DND-41 (cell line): ENCODE data around the gene ELAVL1.

Experiments
- CTCF ChIP-seq: IDR thresholded peaks from 2 replicates; pipeline ENCODE4 v1.5.1; 2012; ENCODE audit warnings: borderline replicate concordance, low read length, moderate library complexity, mild to moderate bottlenecking; ENCODE audit not compliant: poor library complexity, severe bottlenecking; ENCODE audit errors: extremely low read depth
- EZH2 ChIP-seq: IDR thresholded peaks from 3 replicates; pipeline ENCODE4 v1.6.1; 2012; ENCODE audit warnings: borderline replicate concordance, low read depth, mild to moderate bottlenecking, moderate library complexity, low read length, inconsistent platforms; ENCODE audit not compliant: severe bottlenecking

- TF ChIP-seq CTCF (peak; percentile 12), EZH2 (no peak)
These were observed 12.4 kb upstream of the ELAVL1 start for GRCh38 chr19:8017808-8018207.
